Measurements from ENCODE around the gene TRIM8. TPM values are rescaled to one million over a fixed set of nuclear protein-coding genes. Genes with fewer than 3 reads are reported as not detected.

Gene TRIM8
- total and polyA plus RNA-seq, 2 of the 8 experiments (the other 6 are each of a cell fraction or from before 2014, with no cell fraction given) = 24.9 to 38.8 TPM

- ChIA-PET POLR2A (ENCODE audit: partially characterized antibody) (interaction anchor here (5.6 kb wide), 1 partner anchor 11 kb away, joined by 51 read pairs; no protein-coding TSS in a partner anchor), CTCF (ENCODE audit: partially characterized antibody) (interaction anchor here (0.7 to 1.6 kb wide), 3 partner anchors 9 to 30 kb away, joined by 3 to 4 read pairs (median 3); no protein-coding TSS in a partner anchor)
- no peaks in the 10 kb centered on the region for H3K9me3 ChIP-seq (ENCODE audit: insufficient read depth in 2 of 2, low read depth in 1 of 2, low read length in 1 of 2)
- H3K4me2 ChIP-seq (ENCODE audit: insufficient read depth in 1 of 2, low read depth in 2 of 2, low read length in 2 of 2) = no peak overlapping the region
- no peak overlapping the region for H3K27ac ChIP-seq (ENCODE audit: low read depth, low read length)
- H4K8ac ChIP-seq (ENCODE audit: extremely low read depth, insufficient read depth, low read length) = no peak overlapping the region
- no peak overlapping the region for H3K18ac ChIP-seq (ENCODE audit: extremely low read depth, low read length)
- H3K79me1 ChIP-seq (ENCODE audit: low read depth, low read length) = no peaks in the 10 kb centered on the region
- no peak for TF ChIP-seq TBP (IDR thresholded peaks at IDR 0.05; ENCODE audit: low read depth, low read length)
- no peak for TF ChIP-seq KDM1A (IDR thresholded peaks at IDR 0.05; ENCODE audit: borderline replicate concordance, low read length)
- TF ChIP-seq POU5F1 (IDR thresholded peaks at IDR 0.05; ENCODE audit: low read depth, low read length) = no peak
- TF ChIP-seq JUND (IDR thresholded peaks at IDR 0.05; ENCODE audit: low read length) = no peak
- TF ChIP-seq PHF8 (conservative IDR thresholded peaks at IDR 0.05; ENCODE audit: low read depth, low read length) = no peak
- no peak for TF ChIP-seq SP1 (IDR thresholded peaks at IDR 0.05; ENCODE audit: low read depth, low read length)
- TF ChIP-seq SP2 (IDR thresholded peaks at IDR 0.05; ENCODE audit: low read length) = no peak
- TF ChIP-seq CHD2 (IDR thresholded peaks at IDR 0.05; ENCODE audit: low read length) = no peak
- no peak for TF ChIP-seq KDM4A (IDR thresholded peaks at IDR 0.05; ENCODE audit: low read depth, low read length, severe bottlenecking)
- no peak for TF ChIP-seq MAX (IDR thresholded peaks at IDR 0.05)
- TF ChIP-seq SRF (IDR thresholded peaks at IDR 0.05; ENCODE audit: low read depth, low read length) = no peak
- no peak for TF ChIP-seq HDAC2 (IDR thresholded peaks at IDR 0.05; ENCODE audit: borderline replicate concordance in 1 of 2, low read depth in 2 of 2, low read length in 2 of 2)
- H4K5ac ChIP-seq (ENCODE audit: insufficient read length, low read depth, low read length) = no peak overlapping the region
- peaks cover 10% of the 10 kb centered on the region; the same call in 1 of the 2 replicates for H3K23me2 ChIP-seq (ENCODE audit: low read depth, low read length)
- no peak overlapping the region for H2BK12ac ChIP-seq (ENCODE audit: low read depth, low read length)
- peak overlapping the region; percentile 15 for H4K91ac ChIP-seq (replicated peaks; ENCODE audit: insufficient read length, low read length)
- no peak overlapping the region for H2BK5ac ChIP-seq (ENCODE audit: low read depth, low read length)
- H3K9ac ChIP-seq (replicated peaks in 1 of 4; ENCODE audit: extremely low read depth in 1 of 4, low read depth in 3 of 4, low read length in 3 of 4) = no peak overlapping the region; a peak in 1 of 7 replicates
- no peak overlapping the region for H2BK15ac ChIP-seq (ENCODE audit: low read length)
- H3K4me3 ChIP-seq (ENCODE audit: extremely low read depth in 1 of 4, insufficient read depth in 2 of 4, low read depth in 3 of 4, low read length in 4 of 4) = no peak overlapping the region
- no peak overlapping the region for H3K4ac ChIP-seq (replicated peaks; ENCODE audit: insufficient read length, low read depth, low read length)
- DNase-seq (ENCODE audit: low read depth in 1 of 2, low spot score in 2 of 2) (no peak), FAIRE-seq (no peak)
- no peak overlapping the region for H3K23ac ChIP-seq (ENCODE audit: insufficient read length)
- no peak overlapping the region for H2BK20ac ChIP-seq (ENCODE audit: low read length)
- no peaks in the 10 kb centered on the region for H4K20me1 ChIP-seq (replicated peaks in 1 of 2; ENCODE audit: control insufficient read depth in 1 of 2, insufficient read depth in 2 of 2, low read length in 2 of 2)
- no peak overlapping the region for H3K56ac ChIP-seq (replicated peaks; ENCODE audit: insufficient read length, low read depth, low read length)
- H3K27me3 ChIP-seq (replicated peaks in 1 of 4; ENCODE audit: control insufficient read depth in 3 of 4, extremely low read depth in 1 of 4, insufficient read depth in 3 of 4, low read length in 3 of 4) = no peaks in the 10 kb centered on the region
- no peak overlapping the region for H2BK120ac ChIP-seq (replicated peaks; ENCODE audit: low read depth, low read length)
- 68% methylated on average over 2 of the region's 2 CpGs; no CpG with 5 or more reads in 1 of the 2 experiments for WGBS, 2 experiments (ENCODE audit: extremely low coverage in 1 of 2, insufficient coverage in 1 of 2, insufficient read length in 1 of 2, insufficient replicate concordance in 2 of 2, low coverage in 1 of 2, low lambda C conversion rate in 2 of 2, missing lambda C conversion rate in 1 of 2)
- no peak overlapping the region for H2AFZ ChIP-seq (ENCODE audit: low read length)
- H3K36me3 ChIP-seq (ENCODE audit: control insufficient read depth in 2 of 4, insufficient read depth in 4 of 4, low read length in 3 of 4) = no peaks in the 10 kb centered on the region
- no peak overlapping the region for H2AK5ac ChIP-seq (ENCODE audit: low read depth, low read length)
- peaks cover 0 to 7% (median 4%) of the 10 kb centered on the region in 4 experiments; a peak in 6 of 7 replicates for H3K4me1 ChIP-seq (replicated peaks in 1 of 4; ENCODE audit: control insufficient read depth in 3 of 4, insufficient read depth in 4 of 4, low read length in 3 of 4)
- no peaks in the 10 kb centered on the region; a peak in 1 of 4 replicates for H3K79me2 ChIP-seq (ENCODE audit: control insufficient read depth in 1 of 2, insufficient read depth in 2 of 2, low read length in 2 of 2)
- no peak overlapping the region for H3K14ac ChIP-seq (ENCODE audit: insufficient read length)
Observed at GRCh38 chr10:102639537-102639936, 4.7 kb upstream of the TRIM8 start.
